PFSK-1 (cell line): ENCODE results near the gene GRIN2A.

Source experiments
- FOXP2 ChIP-seq: optimal IDR thresholded peaks from 2 replicates; pipeline ENCODE3; 2011; ENCODE audit warnings: borderline replicate concordance, control low read depth, inconsistent platforms; ENCODE audit not compliant: insufficient read depth; ENCODE audit errors: extremely low read length, extremely low read depth
- POLR2AphosphoS5 ChIP-seq: IDR thresholded peaks from 2 replicates; pipeline ENCODE4 v1.6.1; 2012; ENCODE audit warnings: low read depth, mild to moderate bottlenecking, control low read depth, low read length, moderate library complexity
- REST ChIP-seq, 2 experiments: IDR thresholded peaks; 2 replicates each; pipeline versions ENCODE4 v1.6.1 to v1.8.0; 2011 to 2012; ENCODE audit warnings: low read depth in 2 of 2, low read length in 2 of 2, control low read depth in 1 of 2, inconsistent platforms in 1 of 2, mild to moderate bottlenecking in 1 of 2, moderate library complexity in 1 of 2; ENCODE audit not compliant: insufficient read depth in 1 of 2
- TAF1 ChIP-seq: IDR thresholded peaks from 2 replicates; pipeline ENCODE4 v1.6.1; 2012; ENCODE audit warnings: low read length, control low read depth, borderline replicate concordance; ENCODE audit not compliant: insufficient read depth

DNA sequence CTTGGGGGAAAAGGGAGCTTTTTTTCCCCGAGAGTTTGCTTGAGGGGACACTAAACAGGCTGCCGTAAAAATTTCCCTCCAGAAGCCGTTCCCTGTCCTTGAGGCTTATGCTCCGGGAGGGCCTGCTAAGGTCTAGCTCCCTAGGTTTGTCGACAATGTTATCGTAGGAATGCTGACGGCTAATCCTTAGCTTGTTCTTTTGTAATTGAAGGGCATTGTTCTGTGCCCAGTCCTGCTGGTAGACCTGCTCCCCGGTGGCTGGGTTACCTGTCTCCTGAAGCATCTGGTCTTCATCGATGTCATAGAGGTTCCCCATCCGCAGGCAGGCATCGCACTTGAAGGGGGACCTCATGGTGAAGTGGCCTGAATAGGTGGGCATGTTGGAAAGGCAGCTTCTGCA lies 418.7 kb downstream of the GRIN2A start:
- no peak for TF ChIP-seq TAF1
- no peak for TF ChIP-seq POLR2AphosphoS5
- TF ChIP-seq REST (IDR thresholded peaks at IDR 0.05; ENCODE audit: insufficient read depth in 1 of 2, low read depth in 2 of 2, low read length in 2 of 2) = no peak
- TF ChIP-seq FOXP2 = no peak
